Measurements from ENCODE around the gene LGALS3BP.

GRCh38 chr17:79017546-79018369 lies 38.0 kb upstream of the LGALS3BP start:
- TF ChIP-seq CTCF (conservative IDR thresholded peaks at IDR 0.05; ENCODE audit: low read depth, low read length) (no peak), POLR2A (IDR thresholded peaks at IDR 0.05; ENCODE audit: low read depth, low read length) (no peak), RAD21 (IDR thresholded peaks at IDR 0.05; ENCODE audit: low read length) (no peak), CEBPB (IDR thresholded peaks at IDR 0.05; ENCODE audit: low read depth, low read length) (0 out of 2 replicates have a peak, but pooled peaks have one; percentile 13), RCOR1 (IDR thresholded peaks at IDR 0.05; ENCODE audit: insufficient replicate concordance, low read length) (no peak), MXI1 (IDR thresholded peaks at IDR 0.05; ENCODE audit: borderline replicate concordance, low read depth, low read length) (no peak), USF2 (IDR thresholded peaks at IDR 0.05; ENCODE audit: low read depth, low read length) (no peak)
